Measurements from ENCODE around the gene KYNU. TPM values are rescaled to one million over a fixed set of nuclear protein-coding genes. Genes with fewer than 3 reads are reported as not detected.

KYNU gene
- total RNA-seq, 4 donors from 2014 or later, result 0.27 to 5.7 (median 3.6) TPM

- Histone ChIP-seq H3K4me3 (no peak overlapping the region), H3K4me1 (no peaks in the 10 kb centered on the region), H3K9me3 (no peaks in the 10 kb centered on the region), H3K27ac (no peak overlapping the region), H3K27me3 (no peaks in the 10 kb centered on the region), H3K36me3 (no peaks in the 10 kb centered on the region)
- no peak for ATAC-seq
- no peak for TF ChIP-seq EP300 (IDR thresholded peaks at IDR 0.05)
- TF ChIP-seq POLR2A (IDR thresholded peaks at IDR 0.05), result no peak
- TF ChIP-seq, protein P1, sequence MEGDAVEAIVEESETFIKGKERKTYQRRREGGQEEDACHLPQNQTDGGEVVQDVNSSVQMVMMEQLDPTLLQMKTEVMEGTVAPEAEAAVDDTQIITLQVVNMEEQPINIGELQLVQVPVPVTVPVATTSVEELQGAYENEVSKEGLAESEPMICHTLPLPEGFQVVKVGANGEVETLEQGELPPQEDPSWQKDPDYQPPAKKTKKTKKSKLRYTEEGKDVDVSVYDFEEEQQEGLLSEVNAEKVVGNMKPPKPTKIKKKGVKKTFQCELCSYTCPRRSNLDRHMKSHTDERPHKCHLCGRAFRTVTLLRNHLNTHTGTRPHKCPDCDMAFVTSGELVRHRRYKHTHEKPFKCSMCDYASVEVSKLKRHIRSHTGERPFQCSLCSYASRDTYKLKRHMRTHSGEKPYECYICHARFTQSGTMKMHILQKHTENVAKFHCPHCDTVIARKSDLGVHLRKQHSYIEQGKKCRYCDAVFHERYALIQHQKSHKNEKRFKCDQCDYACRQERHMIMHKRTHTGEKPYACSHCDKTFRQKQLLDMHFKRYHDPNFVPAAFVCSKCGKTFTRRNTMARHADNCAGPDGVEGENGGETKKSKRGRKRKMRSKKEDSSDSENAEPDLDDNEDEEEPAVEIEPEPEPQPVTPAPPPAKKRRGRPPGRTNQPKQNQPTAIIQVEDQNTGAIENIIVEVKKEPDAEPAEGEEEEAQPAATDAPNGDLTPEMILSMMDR (IDR thresholded peaks at IDR 0.05), result no peak
- TF ChIP-seq POLR2AphosphoS5 (IDR thresholded peaks at IDR 0.05), result no peak
- 81 to 85% methylated on average over 5 of the region's 5 CpGs for WGBS, 2 donors (ENCODE audit: low coverage in 1 of 2)
These were observed 7.9 kb upstream of the KYNU start for GRCh38 chr2:142869461-142870106.

GRCh38 chr2:142870526-142870925 lies 6.9 kb upstream of the KYNU start:
- H3K36me3 ChIP-seq, result no peaks in the 10 kb centered on the region
- WGBS, 2 donors (ENCODE audit: low coverage in 1 of 2), result 71 to 100% methylated on average over 2 of the region's 2 CpGs
- H3K4me1 ChIP-seq, result no peaks in the 10 kb centered on the region
- no peak for ATAC-seq
- TF ChIP-seq EP300 (IDR thresholded peaks at IDR 0.05), result no peak
- no peak for TF ChIP-seq POLR2A (IDR thresholded peaks at IDR 0.05)
- no peak for TF ChIP-seq POLR2AphosphoS5 (IDR thresholded peaks at IDR 0.05)
- TF ChIP-seq, protein P1 (IDR thresholded peaks at IDR 0.05), result no peak
- H3K27me3 ChIP-seq, result no peaks in the 10 kb centered on the region
- no peak overlapping the region for H3K27ac ChIP-seq
- no peaks in the 10 kb centered on the region for H3K9me3 ChIP-seq
- no peak overlapping the region for H3K4me3 ChIP-seq

DNA sequence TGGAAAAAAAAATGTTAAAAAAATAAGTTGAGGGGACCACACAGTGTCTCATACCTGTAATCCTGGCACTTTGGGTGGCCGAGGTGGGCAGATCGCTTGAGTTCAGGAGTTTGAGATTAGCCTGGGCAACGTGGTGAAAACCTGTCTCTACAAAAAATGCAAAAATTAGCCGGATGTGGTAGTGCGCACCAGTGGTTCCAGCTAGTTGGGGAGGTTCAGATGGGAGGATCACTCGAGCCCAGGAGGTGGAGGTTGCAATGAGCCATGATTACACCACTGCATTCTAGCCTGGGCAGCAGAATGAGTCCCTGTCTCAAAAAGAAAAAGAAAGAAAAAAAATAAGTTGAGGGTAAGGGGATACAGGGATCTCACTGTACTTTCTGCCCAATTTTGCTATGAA lies 6.1 kb upstream of the KYNU start:
- H3K27ac ChIP-seq, result no peak overlapping the region
- 84 to 90% methylated on average over 3 to 6 of the region's 6 CpGs for WGBS, 2 donors (ENCODE audit: low coverage in 1 of 2)
- no peaks in the 10 kb centered on the region for H3K9me3 ChIP-seq
- no peaks in the 10 kb centered on the region for H3K36me3 ChIP-seq
- no peak overlapping the region for H3K4me3 ChIP-seq
- H3K4me1 ChIP-seq, result no peaks in the 10 kb centered on the region
- no peak for TF ChIP-seq POLR2AphosphoS5 (IDR thresholded peaks at IDR 0.05)
- TF ChIP-seq, protein P1 (IDR thresholded peaks at IDR 0.05), result no peak
- TF ChIP-seq EP300 (IDR thresholded peaks at IDR 0.05), result no peak
- TF ChIP-seq POLR2A (IDR thresholded peaks at IDR 0.05), result no peak
- ATAC-seq, result no peak
- H3K27me3 ChIP-seq, result no peaks in the 10 kb centered on the region

GRCh38 chr2:142872882-142873724 lies 4.4 kb upstream of the KYNU start:
- Histone ChIP-seq H3K36me3 (no peaks in the 10 kb centered on the region), H3K4me3 (no peak overlapping the region), H3K4me1 (no peaks in the 10 kb centered on the region), H3K9me3 (no peaks in the 10 kb centered on the region), H3K27me3 (no peaks in the 10 kb centered on the region), H3K27ac (no peak overlapping the region)
- ATAC-seq, result no peak
- 74% methylated on average over 4 to 6 of the region's 6 CpGs for WGBS, 2 donors (ENCODE audit: low coverage in 1 of 2)
- TF ChIP-seq, protein P1 (IDR thresholded peaks at IDR 0.05), result no peak
- TF ChIP-seq EP300 (IDR thresholded peaks at IDR 0.05) (no peak), POLR2AphosphoS5 (IDR thresholded peaks at IDR 0.05) (no peak), POLR2A (IDR thresholded peaks at IDR 0.05) (no peak)
